Measurements from ENCODE around the gene EFCAB8.

GRCh38 chr20:32968478-32969241 lies 109.9 kb downstream of the EFCAB8 start:
- no peak for TF ChIP-seq POLR2A (IDR thresholded peaks at IDR 0.05; ENCODE audit: low read length)
- no peak for TF ChIP-seq GATA1 (IDR thresholded peaks at IDR 0.05; ENCODE audit: low read depth, low read length)

Measured in erythroblast (primary cell).